ENCODE data around the gene SCNN1G. TPM values are rescaled to one million over a fixed set of nuclear protein-coding genes. Genes with fewer than 3 reads are reported as not detected.
A peak's percentile ranks its signal among the peaks of the same experiment; 100 is the strongest.

SCNN1G gene
- total RNA-seq, 1 experiment from 2014 or later: not detected

GRCh38 chr16:23148513-23149266, 33.9 kb upstream of the SCNN1G start:
- ChIA-PET POLR2A (no interaction called here), RAD21 (ENCODE audit: low non-redundant PET in 1 of 2, low total read pairs in 2 of 2, uncharacterized antibody in 2 of 2, unreplicated experiment in 2 of 2) (no interaction called here), CTCF (interaction anchor here (1.0 kb wide), 1 partner anchor 287 kb away, joined by 6 read pairs; no protein-coding TSS in a partner anchor)
- H3K4me3 ChIP-seq (replicated peaks in 1 of 2; ENCODE audit: low read depth in 1 of 2, low read length in 2 of 2): peak overlapping the region; percentile 62 to 91
- H3K4me2 ChIP-seq (ENCODE audit: low read length): peak overlapping the region; percentile 100
- no TSS peak for BruUV-seq (replicated peaks)
- intact Hi-C loops (cut with micrococcal nuclease): no loop called here
- peak overlapping the region; percentile 80 for H3K9ac ChIP-seq (ENCODE audit: low read length)
- H3K36me3 ChIP-seq (ENCODE audit: control insufficient read depth in 1 of 2, insufficient read depth in 2 of 2, low read length in 2 of 2): no peaks in the 10 kb centered on the region
- no peak for TF ChIP-seq RAD21 (IDR thresholded peaks at IDR 0.05; ENCODE audit: low read depth)
- TF ChIP-seq CTCF (IDR thresholded peaks at IDR 0.05 in 2 of 3, conservative IDR thresholded peaks at IDR 0.05 in 1 of 3; ENCODE audit: borderline replicate concordance in 1 of 3, insufficient read depth in 1 of 3, low read depth in 2 of 3, low read length in 2 of 3): no peak
- TF ChIP-seq TCF7L2 (IDR thresholded peaks at IDR 0.05; ENCODE audit: borderline replicate concordance, extremely low read depth, insufficient read depth, insufficient read length): peak; percentile 43
- TF ChIP-seq MAX (IDR thresholded peaks at IDR 0.05): peak; percentile 83
- no peak for TF ChIP-seq JUND (IDR thresholded peaks at IDR 0.05)
- TF ChIP-seq EZH2 (IDR thresholded peaks at IDR 0.05): no peak
- no peak for TF ChIP-seq ZBTB33 (IDR thresholded peaks at IDR 0.05; ENCODE audit: extremely low read depth, insufficient replicate concordance, low read length)
- peak; percentile 22; the same call in 1 of the 2 replicates for TF ChIP-seq POLR2AphosphoS5 (IDR thresholded peaks at IDR 0.05; ENCODE audit: low read depth, low read length)
- TF ChIP-seq POLR2A (IDR thresholded peaks at IDR 0.05; ENCODE audit: borderline replicate concordance, extremely low read depth, insufficient read depth, insufficient read length): peak; percentile 11
- TF ChIP-seq ZFX (IDR thresholded peaks at IDR 0.05): peak; percentile 64
- DNase-seq (ENCODE audit: low read depth, low spot score) (no peak), ATAC-seq (peak; percentile 62)
- H3K4me1 ChIP-seq (ENCODE audit: control insufficient read depth in 1 of 2, insufficient read depth in 2 of 2, low read length in 2 of 2): peaks cover 17 to 31% of the 10 kb centered on the region in 2 experiments
- no peaks in the 10 kb centered on the region for H3K9me3 ChIP-seq (ENCODE audit: control insufficient read depth in 1 of 2, insufficient read depth in 1 of 2, low read depth in 1 of 2, low read length in 2 of 2)
- H2AFZ ChIP-seq (ENCODE audit: low read depth, low read length, poor library complexity, severe bottlenecking): no peak overlapping the region
- no peaks in the 10 kb centered on the region for H3K27me3 ChIP-seq (ENCODE audit: insufficient read depth, low read length)
- no peaks in the 10 kb centered on the region for H3K9me2 ChIP-seq (ENCODE audit: insufficient read depth)
- no peaks in the 10 kb centered on the region for H4K20me1 ChIP-seq (ENCODE audit: insufficient read depth)
- H3K79me2 ChIP-seq (ENCODE audit: insufficient read depth, low read length): peaks cover 49% of the 10 kb centered on the region
- peak overlapping the region; percentile 80 for H3K27ac ChIP-seq (ENCODE audit: low read depth, low read length)

All from HCT116 (cell line).